Measurements from ENCODE around the gene PPP1R14B. TPM values are rescaled to one million over a fixed set of nuclear protein-coding genes. Genes with fewer than 3 reads are reported as not detected.

The PPP1R14B gene
- total RNA-seq, 3 donors from 2014 or later, result 73.6 to 142 (median 87.5) TPM

GRCh38 chr11:64218628-64219353 is 28.0 kb downstream of the PPP1R14B start:
- TF ChIP-seq, protein P1, sequence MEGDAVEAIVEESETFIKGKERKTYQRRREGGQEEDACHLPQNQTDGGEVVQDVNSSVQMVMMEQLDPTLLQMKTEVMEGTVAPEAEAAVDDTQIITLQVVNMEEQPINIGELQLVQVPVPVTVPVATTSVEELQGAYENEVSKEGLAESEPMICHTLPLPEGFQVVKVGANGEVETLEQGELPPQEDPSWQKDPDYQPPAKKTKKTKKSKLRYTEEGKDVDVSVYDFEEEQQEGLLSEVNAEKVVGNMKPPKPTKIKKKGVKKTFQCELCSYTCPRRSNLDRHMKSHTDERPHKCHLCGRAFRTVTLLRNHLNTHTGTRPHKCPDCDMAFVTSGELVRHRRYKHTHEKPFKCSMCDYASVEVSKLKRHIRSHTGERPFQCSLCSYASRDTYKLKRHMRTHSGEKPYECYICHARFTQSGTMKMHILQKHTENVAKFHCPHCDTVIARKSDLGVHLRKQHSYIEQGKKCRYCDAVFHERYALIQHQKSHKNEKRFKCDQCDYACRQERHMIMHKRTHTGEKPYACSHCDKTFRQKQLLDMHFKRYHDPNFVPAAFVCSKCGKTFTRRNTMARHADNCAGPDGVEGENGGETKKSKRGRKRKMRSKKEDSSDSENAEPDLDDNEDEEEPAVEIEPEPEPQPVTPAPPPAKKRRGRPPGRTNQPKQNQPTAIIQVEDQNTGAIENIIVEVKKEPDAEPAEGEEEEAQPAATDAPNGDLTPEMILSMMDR (IDR thresholded peaks at IDR 0.05), result no peak
- intact Hi-C loops (cut with DNase I, micrococcal nuclease), result no loop called here
- Histone ChIP-seq H3K4me3 (no peak overlapping the region), H3K36me3 (ENCODE audit: low read depth) (no peaks in the 10 kb centered on the region), H3K9me3 (no peaks in the 10 kb centered on the region), H3K4me1 (ENCODE audit: low read depth) (no peaks in the 10 kb centered on the region)
- ATAC-seq (no peak), DNase-seq (peak in 2 of 3 donors; percentile 34 to 46)

GRCh38 chr11:64216879-64217278 is 29.9 kb downstream of the PPP1R14B start:
- intact Hi-C loops (cut with DNase I, micrococcal nuclease), result no loop called here
- no peak for ATAC-seq

GRCh38 chr11:64211181-64211872 is 35.4 kb downstream of the PPP1R14B start:
- DNase-seq, result no peak
- TF ChIP-seq, protein P1 (IDR thresholded peaks at IDR 0.05), result no peak
- H3K36me3 ChIP-seq (ENCODE audit: low read depth), result no peaks in the 10 kb centered on the region
- H3K4me1 ChIP-seq (ENCODE audit: low read depth), result peaks cover 11% of the 10 kb centered on the region
- no peak overlapping the region for H3K4me3 ChIP-seq
- intact Hi-C loops (cut with DNase I, micrococcal nuclease), result no loop called here
- ATAC-seq, result no peak
- no peaks in the 10 kb centered on the region for H3K9me3 ChIP-seq

More at GRCh38 chr11:64216879-64217278, 29.9 kb downstream of the PPP1R14B start:
- H3K9me3 ChIP-seq, result no peaks in the 10 kb centered on the region
- DNase-seq, result no peak
- H3K4me1 ChIP-seq (ENCODE audit: low read depth), result no peaks in the 10 kb centered on the region
- no peak overlapping the region for H3K4me3 ChIP-seq
- TF ChIP-seq, protein P1 (IDR thresholded peaks at IDR 0.05), result no peak
- no peaks in the 10 kb centered on the region for H3K36me3 ChIP-seq (ENCODE audit: low read depth)

DNA sequence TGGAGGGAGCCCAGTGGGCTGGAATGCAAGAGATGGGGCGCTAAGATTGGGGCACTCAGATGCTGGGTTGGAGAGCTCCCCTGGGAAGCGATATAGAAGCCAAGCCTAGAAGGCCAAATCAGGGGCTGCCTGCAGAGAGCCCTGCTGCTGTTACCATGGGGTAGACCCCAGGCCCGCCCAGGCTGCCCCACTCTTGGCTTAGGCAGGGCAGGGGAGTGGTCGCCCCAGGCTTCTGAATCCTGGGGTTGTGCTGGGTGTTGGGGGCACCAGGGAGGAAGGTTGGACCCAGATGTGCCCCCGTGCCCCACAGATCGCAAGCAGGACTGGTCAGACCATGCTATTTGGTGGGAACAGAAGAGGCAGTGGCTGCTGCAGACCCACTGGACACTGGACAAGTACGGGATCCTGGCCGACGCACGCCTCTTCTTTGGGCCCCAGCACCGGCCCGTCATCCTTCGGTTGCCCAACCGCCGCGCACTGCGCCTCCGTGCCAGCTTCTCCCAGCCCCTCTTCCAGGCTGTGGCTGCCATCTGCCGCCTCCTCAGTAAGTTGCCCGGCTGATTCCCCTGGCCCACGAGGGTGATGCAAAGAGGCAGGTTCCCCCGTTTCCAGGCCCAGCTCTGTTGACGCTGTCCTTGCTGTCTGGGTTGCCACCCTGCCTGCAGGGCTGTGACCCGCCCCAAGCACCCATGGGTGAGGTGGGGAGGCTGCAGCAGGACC is 36.3 kb downstream of the PPP1R14B start:
- Histone ChIP-seq H3K36me3 (ENCODE audit: low read depth) (no peaks in the 10 kb centered on the region), H3K4me3 (no peak overlapping the region), H3K9me3 (no peaks in the 10 kb centered on the region), H3K4me1 (ENCODE audit: low read depth) (peaks cover 19% of the 10 kb centered on the region)
- no peak for DNase-seq
- TF ChIP-seq, protein P1 (IDR thresholded peaks at IDR 0.05), result no peak
- intact Hi-C loops (cut with DNase I, micrococcal nuclease), result no loop called here
- ATAC-seq, result no peak

- TF ChIP-seq, protein P1 (IDR thresholded peaks at IDR 0.05), result no peak
- ATAC-seq, result no peak
- Histone ChIP-seq H3K9me3 (no peaks in the 10 kb centered on the region), H3K4me3 (no peak overlapping the region), H3K4me1 (ENCODE audit: low read depth) (peaks cover 27% of the 10 kb centered on the region), H3K36me3 (ENCODE audit: low read depth) (no peaks in the 10 kb centered on the region)
- intact Hi-C loops (cut with DNase I, micrococcal nuclease), result loop anchor here (5.0 to 10.0 kb wide), 2 partner anchors 93 to 95 kb away; partner anchors contain the start of genes CATSPERZ (in 2 of the 2) and ESRRA (in 1 of the 2)
- DNase-seq, result no peak
Observed at GRCh38 chr11:64209563-64209843, 37.2 kb downstream of the PPP1R14B start.

Data from mucosa of descending colon (tissue), 3 donors.